PC-9 (cell line): ENCODE measurements around the gene KATNB1.
"Not testable (repeated sequence)": the region's sequence is repeated elsewhere in the genome, so short reads cannot be mapped to it uniquely, and the experiment has no call there.

Source experiments
- CTCF ChIP-seq: fragments of 200-600 bp; sonication (generic); conservative IDR thresholded peaks from 2 replicates; pipeline ENCODE4 v1.6.1; 2017; ENCODE audit warnings: mixed run types, antibody characterized with exemption, mild to moderate bottlenecking, moderate library complexity
- EZH2 ChIP-seq: fragments of 200-600 bp; sonication (generic); IDR thresholded peaks from 2 replicates; pipeline ENCODE4 v1.8.0; 2017; ENCODE audit warnings: antibody characterized with exemption, low read depth

GRCh38 chr16:57779836-57780235, 44.3 kb downstream of the KATNB1 start:
- TF ChIP-seq CTCF, EZH2: not testable (repeated sequence)
